Skin of body (tissue), 2 donors: Measurements from ENCODE around the gene CERK. TPM values are rescaled to one million over a fixed set of nuclear protein-coding genes. Genes with fewer than 3 reads are reported as not detected.

Experiments used
- DNase-seq: peaks from one replicate; lab custom pipeline; 2025; lab: John Stamatoyannopoulos, UW
- total RNA-seq: library from RNA; depleted of rRNA; stranded (reverse); fragments of >200 nt; gene quantifications from one replicate; pipeline ENCODE4 v1.2.3, GENCODE V29; 2014

The CERK gene
- total RNA-seq, 1 donor from 2014 or later, result 21.7 TPM

- DNase-seq, result no peak
These were observed 5.5 kb downstream of the CERK start for GRCh38 chr22:46732513-46732912.

GRCh38 chr22:46732041-46732379 is 6.0 kb downstream of the CERK start:
- DNase-seq, result no peak

DNA sequence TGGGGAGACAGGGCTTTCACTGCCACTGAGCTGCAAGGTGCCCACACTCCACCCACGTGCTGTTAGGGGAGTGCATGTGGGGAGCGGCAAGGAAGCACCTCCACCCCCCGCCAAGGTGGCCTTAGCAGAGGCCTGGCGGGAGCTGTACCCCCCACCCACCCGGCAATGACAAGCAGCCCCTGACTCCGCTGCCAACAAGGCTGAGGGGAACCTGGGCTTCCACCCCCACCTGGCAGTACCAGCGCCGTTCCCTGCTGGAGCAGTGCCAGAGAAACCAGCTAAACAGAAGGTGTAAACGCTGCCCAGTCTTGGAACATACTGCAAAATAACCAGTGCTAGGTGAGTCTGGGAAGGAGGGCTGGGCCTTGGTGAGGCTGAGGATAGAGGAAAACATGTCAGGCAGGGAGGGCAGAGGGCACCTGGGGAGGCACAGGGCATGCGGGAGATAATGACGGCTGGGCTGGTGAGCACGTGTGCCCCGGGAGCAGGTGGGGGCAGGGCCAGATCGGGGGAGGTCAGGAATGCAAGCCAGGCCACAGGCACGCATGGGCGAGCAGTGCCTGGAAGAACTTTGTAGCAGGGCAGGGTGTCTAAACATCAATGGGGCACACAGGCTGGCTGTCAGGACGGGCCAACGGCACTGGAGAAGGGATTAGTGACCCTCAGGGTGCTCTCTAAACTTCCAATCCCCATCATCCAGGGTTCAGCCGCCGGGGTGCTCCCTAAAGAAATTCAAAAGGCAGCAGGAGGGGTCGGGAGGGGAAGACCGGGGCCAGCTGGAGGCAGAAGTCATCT is 6.6 kb downstream of the CERK start:
- no peak for DNase-seq

DNA sequence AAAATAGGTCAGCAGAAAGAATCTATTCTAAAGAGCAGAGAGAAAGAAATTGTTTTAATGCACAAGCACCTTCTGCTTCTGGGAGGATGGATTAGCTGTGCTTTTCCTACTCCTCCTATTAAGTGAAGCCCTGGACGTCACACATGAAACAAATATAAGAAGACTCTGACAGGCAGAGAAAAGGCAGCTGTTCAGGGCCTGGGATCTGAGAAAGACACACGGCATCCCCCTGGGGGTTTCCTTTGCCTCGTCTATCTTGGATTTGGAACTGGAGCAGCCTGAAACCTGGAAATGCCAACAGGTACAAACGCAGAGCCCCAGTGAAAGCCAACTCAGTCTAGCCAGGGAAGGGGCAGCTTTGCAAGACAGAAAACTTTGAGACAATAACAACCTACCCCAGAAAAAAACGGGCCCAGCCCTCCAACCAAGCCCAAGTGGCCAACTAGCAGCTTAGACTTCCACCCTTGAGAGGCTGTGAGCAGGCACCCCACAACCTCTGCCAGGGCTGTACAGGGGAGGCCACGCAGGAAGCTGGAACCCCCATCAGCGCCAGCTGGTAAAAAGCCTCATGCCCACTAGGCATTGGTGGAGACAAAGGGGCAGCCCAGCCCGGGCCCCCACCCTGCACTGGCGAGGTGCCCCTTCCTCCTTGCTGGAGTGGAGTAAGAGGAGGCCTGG is 7.3 kb downstream of the CERK start:
- DNase-seq, result no peak

DNA sequence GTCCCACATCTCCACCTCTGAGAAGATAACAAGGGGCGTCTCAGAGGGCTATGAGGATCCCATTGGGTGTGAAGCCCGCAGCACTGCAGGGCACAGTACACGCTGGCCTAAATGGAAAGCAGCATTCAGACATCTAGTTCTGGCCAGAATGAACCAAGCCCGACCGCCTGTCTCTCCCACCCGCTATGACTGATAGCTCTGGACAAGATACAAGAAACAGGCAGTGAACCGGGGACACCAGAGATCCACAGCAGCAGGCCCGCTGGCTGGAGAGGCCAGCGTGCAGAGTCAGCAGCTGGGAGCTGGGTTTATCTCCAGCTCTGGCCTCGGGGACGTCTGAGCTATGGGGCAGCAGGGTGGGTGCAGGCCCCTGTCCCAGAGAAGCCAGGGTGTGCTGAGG is 9.6 kb downstream of the CERK start:
- DNase-seq, result no peak

DNA sequence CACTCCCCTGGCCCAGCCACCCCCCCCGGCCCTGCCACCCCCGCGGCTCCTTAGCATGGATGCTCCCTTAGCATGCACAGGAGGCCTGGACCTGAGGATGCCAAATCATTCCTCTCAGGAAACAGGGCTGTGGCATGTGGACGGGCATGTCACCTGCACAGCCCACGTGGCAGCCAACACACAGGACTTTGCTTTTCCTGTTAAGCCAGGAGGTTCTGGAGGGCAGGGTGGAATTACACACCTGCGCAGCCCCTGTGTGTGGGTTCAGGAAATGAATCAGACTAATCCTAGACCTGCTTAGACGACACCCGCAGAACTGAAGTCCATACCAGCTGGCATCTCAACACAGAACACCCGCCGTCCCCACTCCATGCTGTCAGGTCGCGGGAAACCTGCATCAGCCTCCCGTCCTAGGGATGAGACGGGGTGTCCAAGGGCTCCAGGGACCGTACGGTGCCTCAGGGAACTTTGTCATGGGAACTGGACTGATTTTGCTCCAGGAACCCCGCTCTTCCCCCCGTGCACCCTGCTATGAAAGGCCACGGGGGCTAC is 10.2 kb downstream of the CERK start:
- DNase-seq, result no peak

- DNase-seq, result no peak
These were observed 11.1 kb downstream of the CERK start for GRCh38 chr22:46726986-46727317.

GRCh38 chr22:46726066-46726985 is 11.7 kb downstream of the CERK start:
- no peak for DNase-seq

DNA sequence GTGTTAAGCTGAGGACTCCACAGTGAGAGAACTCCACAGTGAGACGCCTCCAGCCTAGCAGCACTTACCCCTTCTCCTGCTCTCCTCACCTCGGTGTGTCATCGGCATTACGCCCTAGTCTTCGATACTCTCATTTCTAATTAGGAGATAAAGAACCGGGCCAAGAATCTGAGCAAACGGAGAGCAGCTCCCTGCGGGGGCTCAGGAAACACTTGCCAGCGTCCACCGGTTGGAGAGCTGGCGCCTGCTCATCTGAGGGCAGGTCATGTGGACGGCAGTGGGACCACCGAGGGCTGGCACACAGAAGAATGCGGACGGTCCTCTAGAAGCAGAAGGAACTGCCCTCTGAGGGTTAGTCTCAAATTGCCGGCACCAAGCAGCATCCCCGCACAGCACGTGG is 13.0 kb downstream of the CERK start:
- no peak for DNase-seq

DNA sequence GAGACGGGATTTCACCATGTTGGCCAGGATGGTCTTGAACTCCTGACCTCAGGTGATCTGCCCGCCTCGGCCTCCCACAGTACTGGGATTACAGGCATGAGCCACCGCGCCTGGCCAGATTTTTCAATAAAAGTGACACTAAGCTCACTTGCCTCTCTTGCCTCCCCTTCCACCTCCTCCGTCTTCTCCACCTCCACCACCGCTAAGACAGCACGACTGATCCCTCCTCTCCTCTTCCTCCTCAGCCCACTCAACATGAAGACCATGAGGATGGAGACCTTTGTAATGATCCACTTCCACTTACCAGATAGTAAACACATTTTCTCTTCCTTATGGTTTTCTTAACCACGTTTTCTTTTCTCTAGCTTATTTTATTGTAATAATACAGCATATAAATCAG is 14.2 kb downstream of the CERK start:
- DNase-seq, result no peak

DNA sequence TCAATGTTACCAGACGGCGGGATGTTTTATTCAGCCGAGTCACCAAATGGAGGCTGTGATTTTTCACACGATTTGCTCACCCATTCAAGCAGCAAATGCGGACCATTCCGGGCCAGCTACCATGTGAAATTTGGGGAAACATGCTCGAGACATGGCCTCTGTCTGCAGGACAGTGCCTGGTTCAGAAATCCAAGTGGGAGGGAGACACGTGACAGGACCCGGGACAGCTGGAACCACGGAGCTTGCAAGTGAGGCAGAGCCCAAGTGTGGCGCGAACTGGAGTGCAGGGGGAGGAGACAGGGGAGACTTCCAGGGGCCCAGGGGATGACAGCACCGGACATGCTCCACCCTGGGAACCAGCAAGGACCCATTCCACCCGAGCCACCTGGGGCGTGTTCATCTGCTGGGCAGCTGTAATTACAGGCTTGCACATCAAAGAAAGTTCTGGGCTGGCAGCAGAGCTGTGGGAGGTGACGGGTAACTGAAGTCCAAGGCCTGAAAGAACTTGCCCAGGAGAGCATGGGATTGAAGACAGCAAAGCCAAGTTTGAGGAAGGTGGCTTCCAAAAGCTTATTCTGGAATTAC is 16.5 kb downstream of the CERK start:
- DNase-seq, result no peak

DNA sequence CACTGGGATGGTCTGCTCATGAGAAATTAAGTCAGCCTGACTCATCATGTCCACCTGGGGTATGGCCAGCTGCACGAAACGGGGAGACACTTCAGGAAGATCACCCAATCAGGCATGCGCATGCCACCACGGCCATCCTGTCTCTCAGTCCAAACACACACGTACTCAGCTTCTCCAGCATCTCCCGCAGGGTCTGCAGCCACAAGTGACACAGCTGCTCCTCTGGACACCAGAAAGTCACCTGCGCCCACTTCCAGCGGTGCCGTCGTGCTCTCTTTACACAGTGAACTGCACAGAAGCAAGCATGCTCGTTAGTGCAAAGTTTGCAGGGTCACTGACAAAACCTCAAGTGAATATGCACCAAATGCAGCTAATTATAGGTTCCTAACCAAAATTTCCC is 18.1 kb downstream of the CERK start:
- no peak for DNase-seq

GRCh38 chr22:46714550-46714949 is 23.5 kb downstream of the CERK start:
- no peak for DNase-seq

DNA sequence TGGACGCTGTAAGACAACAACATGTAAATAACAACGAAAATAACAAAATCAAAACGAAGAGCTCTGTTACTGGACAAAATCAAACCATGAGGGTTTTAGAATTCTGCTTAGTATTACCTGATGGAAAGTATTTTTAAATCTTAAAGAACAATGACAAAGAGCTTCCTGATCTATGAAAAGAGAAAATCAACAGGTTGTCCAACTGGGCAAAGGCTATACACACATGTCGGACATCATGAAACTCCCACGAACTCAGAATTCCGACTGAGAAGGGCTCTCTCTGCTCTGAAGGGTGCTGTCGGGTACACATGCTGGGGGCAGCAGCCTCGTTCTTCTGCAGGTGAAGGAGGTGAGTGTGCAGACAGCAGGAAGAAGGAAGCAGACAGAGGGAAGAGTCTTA is 25.8 kb downstream of the CERK start:
- DNase-seq, result no peak

DNA sequence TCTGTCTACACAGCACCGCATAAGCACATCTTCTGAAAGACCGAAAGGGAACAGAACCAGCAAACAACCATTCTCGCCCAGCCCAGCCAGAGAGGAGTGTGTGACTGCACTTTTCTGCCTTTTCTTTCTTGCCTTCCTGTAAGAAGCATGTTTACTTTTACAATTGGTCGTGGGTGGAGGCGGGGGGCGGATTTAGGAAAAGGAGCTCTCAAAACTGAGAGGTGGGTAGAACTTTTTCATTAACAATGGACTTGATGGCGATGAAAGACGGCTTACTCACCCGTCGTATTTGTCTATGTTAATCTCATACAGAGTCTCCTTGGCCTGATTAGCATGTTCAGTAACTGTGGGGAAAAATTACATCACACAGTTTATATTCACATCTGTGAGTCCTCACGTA is 27.2 kb downstream of the CERK start:
- no peak for DNase-seq

GRCh38 chr22:46708766-46709330 is 29.2 kb downstream of the CERK start:
- no peak for DNase-seq

DNA sequence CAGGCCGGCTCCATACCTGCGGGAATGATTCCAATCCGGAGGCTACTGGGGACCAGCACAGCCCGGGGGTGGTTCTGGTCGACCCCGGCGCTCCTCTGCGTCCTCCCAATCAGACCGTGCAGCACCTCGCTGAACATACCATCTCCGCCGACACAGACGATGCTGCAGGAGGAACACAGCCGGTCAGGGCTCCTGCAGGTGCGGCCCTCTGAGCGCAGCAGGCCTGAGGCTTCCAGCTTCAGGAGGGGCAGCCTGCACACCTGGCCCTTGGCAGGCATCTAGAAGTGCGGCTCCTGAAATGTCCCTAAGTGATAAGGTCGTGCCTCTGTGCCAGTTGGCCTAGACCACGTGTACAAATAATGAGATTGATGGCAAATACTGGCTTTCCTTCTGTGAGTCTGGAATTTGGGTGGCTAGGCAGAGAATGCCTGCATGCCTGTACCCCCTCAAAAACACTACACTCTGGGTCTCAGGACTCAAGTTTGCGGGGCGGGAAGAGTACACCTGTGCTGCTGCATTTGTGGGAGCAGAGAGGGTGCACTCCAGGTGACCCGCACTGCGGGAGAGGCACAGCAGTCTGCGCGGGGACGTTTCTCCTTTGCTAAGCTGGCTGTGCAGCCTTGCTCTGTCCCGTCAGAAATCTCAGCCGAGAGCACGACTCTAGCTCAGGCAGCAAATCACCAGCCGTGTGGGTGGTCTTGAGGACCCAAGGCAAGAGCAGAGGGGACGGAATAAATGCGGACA is 30.1 kb downstream of the CERK start:
- no peak for DNase-seq

DNA sequence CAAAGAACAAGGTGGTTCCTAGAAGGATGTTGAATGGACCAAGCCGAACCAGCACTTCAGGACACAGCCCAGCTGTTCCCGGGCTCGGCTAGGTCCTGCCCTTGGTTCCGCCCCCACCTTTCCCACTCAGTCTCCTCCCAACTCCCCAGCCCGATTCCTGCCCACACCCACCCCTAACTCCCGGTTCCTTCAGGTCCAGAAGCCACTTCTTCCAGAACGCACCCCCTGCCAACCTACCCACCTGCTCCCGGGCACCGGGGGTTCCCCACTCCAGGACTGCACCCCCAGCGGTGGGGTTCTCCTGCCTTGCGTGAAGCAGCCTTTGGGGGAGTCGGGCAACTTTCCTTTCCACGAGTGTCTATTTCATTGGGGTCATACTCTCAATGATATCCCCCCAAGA is 30.7 kb downstream of the CERK start:
- no peak for DNase-seq

GRCh38 chr22:46706060-46706459 is 32.0 kb downstream of the CERK start:
- no peak for DNase-seq

GRCh38 chr22:46703996-46704370 is 34.1 kb downstream of the CERK start:
- no peak for DNase-seq
